ENCODE results near the gene GAD1. TPM values are rescaled to one million over a fixed set of nuclear protein-coding genes. Genes with fewer than 3 reads are reported as not detected.

Gene GAD1
- total and polyA plus RNA-seq, 7 donors: 0.06 TPM; not detected in 6

GRCh38 chr2:170840717-170841210 lies 24.1 kb downstream of the GAD1 start:
- TF ChIP-seq, protein P1, sequence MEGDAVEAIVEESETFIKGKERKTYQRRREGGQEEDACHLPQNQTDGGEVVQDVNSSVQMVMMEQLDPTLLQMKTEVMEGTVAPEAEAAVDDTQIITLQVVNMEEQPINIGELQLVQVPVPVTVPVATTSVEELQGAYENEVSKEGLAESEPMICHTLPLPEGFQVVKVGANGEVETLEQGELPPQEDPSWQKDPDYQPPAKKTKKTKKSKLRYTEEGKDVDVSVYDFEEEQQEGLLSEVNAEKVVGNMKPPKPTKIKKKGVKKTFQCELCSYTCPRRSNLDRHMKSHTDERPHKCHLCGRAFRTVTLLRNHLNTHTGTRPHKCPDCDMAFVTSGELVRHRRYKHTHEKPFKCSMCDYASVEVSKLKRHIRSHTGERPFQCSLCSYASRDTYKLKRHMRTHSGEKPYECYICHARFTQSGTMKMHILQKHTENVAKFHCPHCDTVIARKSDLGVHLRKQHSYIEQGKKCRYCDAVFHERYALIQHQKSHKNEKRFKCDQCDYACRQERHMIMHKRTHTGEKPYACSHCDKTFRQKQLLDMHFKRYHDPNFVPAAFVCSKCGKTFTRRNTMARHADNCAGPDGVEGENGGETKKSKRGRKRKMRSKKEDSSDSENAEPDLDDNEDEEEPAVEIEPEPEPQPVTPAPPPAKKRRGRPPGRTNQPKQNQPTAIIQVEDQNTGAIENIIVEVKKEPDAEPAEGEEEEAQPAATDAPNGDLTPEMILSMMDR (IDR thresholded peaks at IDR 0.05): no peak
- no peak overlapping the region for H3K4me3 ChIP-seq
- no peaks in the 10 kb centered on the region for H3K36me3 ChIP-seq (ENCODE audit: insufficient read depth in 1 of 2, low read depth in 1 of 2)
- ATAC-seq (no peak), DNase-seq (no peak)
- intact Hi-C loops (cut with DNase I): no loop called here
- no peaks in the 10 kb centered on the region for H3K4me1 ChIP-seq
- H3K27me3 ChIP-seq (ENCODE audit: insufficient read depth in 3 of 3, low read length in 2 of 3): peaks cover 0 to 12% (median 0%) of the 10 kb centered on the region in 3 donors
- 84 to 86% (median 86%) methylated on average over 4 of the region's 4 CpGs for WGBS, 3 donors
- no peaks in the 10 kb centered on the region for H3K9me3 ChIP-seq
- no peak overlapping the region for H3K27ac ChIP-seq

- H3K9me3 ChIP-seq: no peaks in the 10 kb centered on the region
- ATAC-seq (no peak), DNase-seq (no peak)
- TF ChIP-seq, protein P1 (IDR thresholded peaks at IDR 0.05): no peak
- no peak overlapping the region for H3K4me3 ChIP-seq
- no peak overlapping the region for H3K27ac ChIP-seq
- H3K4me1 ChIP-seq: no peaks in the 10 kb centered on the region
- intact Hi-C loops (cut with DNase I): no loop called here
- 63 to 76% (median 70%) methylated on average over 2 of the region's 2 CpGs for WGBS, 3 donors
- peaks cover 0 to 12% (median 0%) of the 10 kb centered on the region in 3 donors for H3K27me3 ChIP-seq (ENCODE audit: insufficient read depth in 3 of 3, low read length in 2 of 3)
- H3K36me3 ChIP-seq (ENCODE audit: insufficient read depth in 1 of 2, low read depth in 1 of 2): no peaks in the 10 kb centered on the region
These were observed 26.1 kb downstream of the GAD1 start for GRCh38 chr2:170842785-170843184.

DNA sequence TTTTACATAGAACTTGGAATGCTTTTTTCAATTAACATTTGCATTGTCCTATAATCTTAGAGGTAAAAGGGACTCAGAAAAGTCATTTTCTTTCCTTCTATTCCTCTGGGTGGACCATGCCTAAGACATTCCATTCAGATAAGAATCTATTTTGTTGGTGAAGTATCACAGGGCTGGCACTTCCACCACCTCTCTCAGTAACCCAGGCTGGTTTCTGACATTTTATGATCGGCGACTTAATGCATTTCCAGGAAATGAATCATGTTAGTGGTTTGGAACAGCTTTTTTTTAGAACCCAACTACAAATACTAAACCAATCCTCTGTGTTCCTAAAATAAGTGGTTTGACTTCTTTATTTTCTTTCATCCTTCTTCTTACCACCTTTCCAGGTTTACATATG lies 27.0 kb downstream of the GAD1 start:
- H3K36me3 ChIP-seq (ENCODE audit: insufficient read depth in 1 of 2, low read depth in 1 of 2): no peaks in the 10 kb centered on the region
- 32 to 46% (median 42%) methylated on average over 2 of the region's 2 CpGs for WGBS, 3 donors
- H3K4me1 ChIP-seq: no peaks in the 10 kb centered on the region
- ATAC-seq: no peak
- H3K4me3 ChIP-seq: no peak overlapping the region
- intact Hi-C loops (cut with DNase I): no loop called here
- H3K27me3 ChIP-seq (ENCODE audit: insufficient read depth in 3 of 3, low read length in 2 of 3): peaks cover 0 to 12% (median 0%) of the 10 kb centered on the region in 3 donors
- TF ChIP-seq, protein P1 (IDR thresholded peaks at IDR 0.05): no peak
- H3K9me3 ChIP-seq: no peaks in the 10 kb centered on the region
- no peak for DNase-seq
- H3K27ac ChIP-seq: no peak overlapping the region

- no peaks in the 10 kb centered on the region for H3K9me3 ChIP-seq
- intact Hi-C loops (cut with DNase I): no loop called here
- TF ChIP-seq, protein P1 (IDR thresholded peaks at IDR 0.05): no peak
- no peak for DNase-seq
- no peak overlapping the region for H3K4me3 ChIP-seq
- H3K27ac ChIP-seq: no peak overlapping the region
- peaks cover 0 to 12% (median 0%) of the 10 kb centered on the region in 3 donors for H3K27me3 ChIP-seq (ENCODE audit: insufficient read depth in 3 of 3, low read length in 2 of 3)
- no peaks in the 10 kb centered on the region for H3K36me3 ChIP-seq (ENCODE audit: insufficient read depth in 1 of 2, low read depth in 1 of 2)
- no peak for ATAC-seq
- no peaks in the 10 kb centered on the region for H3K4me1 ChIP-seq
- 80 to 85% (median 81%) methylated on average over 10 of the region's 10 CpGs for WGBS, 3 donors
These were observed 28.7 kb downstream of the GAD1 start for GRCh38 chr2:170845343-170845742.

DNA sequence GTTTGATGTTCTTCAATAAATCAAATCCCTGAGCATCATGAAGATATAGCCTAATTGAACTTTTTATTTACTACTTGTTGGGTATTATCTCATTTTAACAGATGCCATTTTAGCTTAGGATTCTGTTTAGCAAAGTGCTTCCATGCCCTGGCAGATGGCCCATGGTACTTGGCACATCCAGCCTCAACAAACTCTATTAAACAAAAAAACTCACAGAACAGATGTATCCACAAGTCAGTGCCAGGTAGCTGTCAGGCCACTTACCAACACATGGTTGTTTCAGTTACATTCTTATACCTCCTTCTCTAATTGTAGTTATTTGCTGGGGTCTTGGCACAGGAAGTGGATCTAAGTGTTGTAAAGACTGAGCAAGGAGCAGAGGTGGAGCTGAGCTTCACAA lies 29.6 kb downstream of the GAD1 start:
- Histone ChIP-seq H3K9me3 (no peaks in the 10 kb centered on the region), H3K27me3 (ENCODE audit: insufficient read depth in 3 of 3, low read length in 2 of 3) (peaks cover 0 to 12% (median 0%) of the 10 kb centered on the region in 3 donors), H3K27ac (no peak overlapping the region), H3K4me3 (no peak overlapping the region), H3K36me3 (ENCODE audit: insufficient read depth in 1 of 2, low read depth in 1 of 2) (no peaks in the 10 kb centered on the region), H3K4me1 (no peaks in the 10 kb centered on the region)
- no peak for DNase-seq
- ATAC-seq: no peak
- intact Hi-C loops (cut with DNase I): no loop called here
- TF ChIP-seq, protein P1 (IDR thresholded peaks at IDR 0.05): no peak
